ENCODE measurements around the gene HOXC4. TPM values are rescaled to one million over a fixed set of nuclear protein-coding genes. Genes with fewer than 3 reads are reported as not detected.

HOXC4 gene
- 1 to 10 TPM; 1.2 to 1.5 TPM for total RNA-seq

- ATAC-seq (ENCODE audit: low read depth) (peak; percentile 68), DNase-seq (peak; percentile 39)
- Mint-ChIP-seq H3K27me3 (peaks cover 92% of the 10 kb centered on the region), H3K36me3 (peaks cover 4% of the 10 kb centered on the region), H3K27ac (peak within 1 kb of the TSS; percentile 82), H3K9me3 (no peaks in the 10 kb centered on the region), H3K4me3 (peak within 1 kb of the TSS; percentile 81), H3K4me1 (peaks cover 34% of the 10 kb centered on the region)
- POLR2A ChIA-PET = interaction anchor here (0.5 to 1.1 kb wide), 7 partner anchors 11 to 135 kb away, joined by 3 to 5 read pairs (median 3); partner anchors contain the start of gene SMUG1
These were observed at the start of gene HOXC4 for GRCh38 chr12:54053751-54054741. TSS of gene HOXC4 (plus strand) at chr12:54053835. CDS start at chr12:54053923, 88 bp downstream.

GRCh38 chr12:54004063-54004840 is 49.4 kb upstream of the HOXC4 start:
- H3K9me3 Mint-ChIP-seq = no peaks in the 10 kb centered on the region
- H3K4me1 Mint-ChIP-seq = peaks cover 12% of the 10 kb centered on the region
- POLR2A ChIA-PET = no interaction called here
- no peak overlapping the region for H3K4me3 Mint-ChIP-seq
- H3K36me3 Mint-ChIP-seq = no peaks in the 10 kb centered on the region
- peaks cover 96% of the 10 kb centered on the region for H3K27me3 Mint-ChIP-seq
- no peak for DNase-seq
- H3K27ac Mint-ChIP-seq = no peak overlapping the region
- no peak for ATAC-seq (ENCODE audit: low read depth)

GRCh38 chr12:54004841-54005530 is 48.6 kb upstream of the HOXC4 start:
- Mint-ChIP-seq H3K9me3 (no peaks in the 10 kb centered on the region), H3K27ac (no peak overlapping the region), H3K4me3 (no peak overlapping the region), H3K27me3 (peaks cover 96% of the 10 kb centered on the region), H3K36me3 (no peaks in the 10 kb centered on the region), H3K4me1 (peaks cover 13% of the 10 kb centered on the region)
- DNase-seq = no peak
- no peak for ATAC-seq (ENCODE audit: low read depth)
- POLR2A ChIA-PET = no interaction called here

GRCh38 chr12:54005531-54005852 is 48.1 kb upstream of the HOXC4 start:
- H3K27me3 Mint-ChIP-seq = peaks cover 96% of the 10 kb centered on the region
- no peaks in the 10 kb centered on the region for H3K36me3 Mint-ChIP-seq
- H3K4me1 Mint-ChIP-seq = peaks cover 13% of the 10 kb centered on the region
- DNase-seq = no peak
- no peak overlapping the region for H3K4me3 Mint-ChIP-seq
- POLR2A ChIA-PET = interaction anchor here (1.0 kb wide), 1 partner anchor 196 kb away, joined by 4 read pairs; no protein-coding TSS in a partner anchor
- H3K9me3 Mint-ChIP-seq = no peaks in the 10 kb centered on the region
- H3K27ac Mint-ChIP-seq = no peak overlapping the region
- ATAC-seq (ENCODE audit: low read depth) = no peak

GRCh38 chr12:54005853-54006558 is 47.6 kb upstream of the HOXC4 start:
- ATAC-seq (ENCODE audit: low read depth) = peak; percentile 79
- H3K4me3 Mint-ChIP-seq = peak overlapping the region; percentile 81
- H3K27ac Mint-ChIP-seq = no peak overlapping the region
- peaks cover 95% of the 10 kb centered on the region for H3K27me3 Mint-ChIP-seq
- no peaks in the 10 kb centered on the region for H3K9me3 Mint-ChIP-seq
- POLR2A ChIA-PET = interaction anchor here (0.9 to 1.2 kb wide), 3 partner anchors 11 to 201 kb away, joined by 3 to 4 read pairs (median 3); no protein-coding TSS in a partner anchor
- peaks cover 13% of the 10 kb centered on the region for H3K4me1 Mint-ChIP-seq
- DNase-seq = peak; percentile 88
- H3K36me3 Mint-ChIP-seq = no peaks in the 10 kb centered on the region

- DNase-seq (no peak), ATAC-seq (ENCODE audit: low read depth) (no peak)
- H3K4me3 Mint-ChIP-seq = peak overlapping the region; percentile 81
- H3K27me3 Mint-ChIP-seq = peaks cover 95% of the 10 kb centered on the region
- no peaks in the 10 kb centered on the region for H3K36me3 Mint-ChIP-seq
- POLR2A ChIA-PET = interaction anchor here (0.9 to 1.2 kb wide), 2 partner anchors 10 to 201 kb away, joined by 3 read pairs; no protein-coding TSS in a partner anchor
- no peaks in the 10 kb centered on the region for H3K9me3 Mint-ChIP-seq
- no peak overlapping the region for H3K27ac Mint-ChIP-seq
- peaks cover 15% of the 10 kb centered on the region for H3K4me1 Mint-ChIP-seq
These were observed 46.9 kb upstream of the HOXC4 start for GRCh38 chr12:54006559-54007220.

GRCh38 chr12:54007538-54008259 is 45.9 kb upstream of the HOXC4 start:
- Mint-ChIP-seq H3K27me3 (peaks cover 95% of the 10 kb centered on the region), H3K4me1 (peaks cover 12% of the 10 kb centered on the region), H3K36me3 (no peaks in the 10 kb centered on the region), H3K27ac (no peak overlapping the region), H3K4me3 (no peak overlapping the region), H3K9me3 (no peaks in the 10 kb centered on the region)
- DNase-seq = no peak
- POLR2A ChIA-PET = no interaction called here
- ATAC-seq (ENCODE audit: low read depth) = no peak

- DNase-seq (no peak), ATAC-seq (ENCODE audit: low read depth) (no peak)
- Mint-ChIP-seq H3K27me3 (peaks cover 95% of the 10 kb centered on the region), H3K36me3 (no peaks in the 10 kb centered on the region), H3K4me3 (no peak overlapping the region), H3K4me1 (peaks cover 12% of the 10 kb centered on the region), H3K9me3 (no peaks in the 10 kb centered on the region), H3K27ac (no peak overlapping the region)
- POLR2A ChIA-PET = no interaction called here
These were observed 45.4 kb upstream of the HOXC4 start for GRCh38 chr12:54008260-54008552.

GRCh38 chr12:54009171-54010052 is 44.2 kb upstream of the HOXC4 start:
- Mint-ChIP-seq H3K4me1 (peaks cover 13% of the 10 kb centered on the region), H3K36me3 (no peaks in the 10 kb centered on the region), H3K9me3 (no peaks in the 10 kb centered on the region), H3K27ac (no peak overlapping the region), H3K4me3 (peak overlapping the region; percentile 24), H3K27me3 (peaks cover 95% of the 10 kb centered on the region)
- DNase-seq (no peak), ATAC-seq (ENCODE audit: low read depth) (no peak)
- POLR2A ChIA-PET = interaction anchor here (0.6 to 1.2 kb wide), 5 partner anchors 8 to 278 kb away, joined by 3 to 6 read pairs (median 4); partner anchors contain the start of gene HOXC5

- Mint-ChIP-seq H3K4me3 (no peak overlapping the region), H3K4me1 (peaks cover 14% of the 10 kb centered on the region), H3K27ac (no peak overlapping the region), H3K36me3 (no peaks in the 10 kb centered on the region), H3K27me3 (peaks cover 96% of the 10 kb centered on the region), H3K9me3 (no peaks in the 10 kb centered on the region)
- ATAC-seq (ENCODE audit: low read depth) (no peak), DNase-seq (no peak)
- POLR2A ChIA-PET = no interaction called here
These were observed 43.3 kb upstream of the HOXC4 start for GRCh38 chr12:54010053-54010971.

All from activated naive CD8-positive, alpha-beta T cell treated with anti-CD3 and anti-CD28 coated beads, Interleukin-2, amount 10 ng/mL, durations not matched to agents 7 days and 5 days (primary cell).